GM12878 (cell line): ENCODE measurements around the gene DYNLT5. TPM values are rescaled to one million over a fixed set of nuclear protein-coding genes. Genes with fewer than 3 reads are reported as not detected.

Experiments used
- ATAC-seq: fragments of 200-7000 bp; cut with Tn5 transposase; 3 replicates; pipeline ENCODE4 v1.9.1; 2020; ENCODE audit warnings: mild to moderate bottlenecking, moderate library complexity
- BruUV-seq: library from RNA; stranded (reverse); fragments of 400-500 nt; replicated peaks from 2 replicates; lab custom pipeline; 2021; lab: Mats Ljungman, UMichigan
- CTCF ChIA-PET: fragments of 300-600 bp; sonication (Branson Sonifier 250); formaldehyde crosslinking; extraction: SDS; loops from one replicate; lab custom pipeline; 2021; ENCODE audit warnings: inconsistent platforms; lab: Yijun Ruan, JAX
- POLR2A ChIA-PET: fragments of 350-600 bp; formaldehyde crosslinking; extraction: SDS; loops from one replicate; lab custom pipeline; 2021; ENCODE audit warnings: inconsistent platforms; lab: Charles Lee
- RAD21 ChIA-PET: fragments of 300-600 bp; sonication (Branson Sonifier 250); formaldehyde crosslinking; loops from one replicate; lab custom pipeline; 2023; ENCODE audit warnings: antibody characterized with exemption; ENCODE audit not compliant: unreplicated experiment; lab: Charles Lee
- SMC1A ChIA-PET: fragments of 300-600 bp; sonication (Branson Sonifier 250); formaldehyde crosslinking; loops from one replicate; lab custom pipeline; 2023; ENCODE audit not compliant: unreplicated experiment, uncharacterized antibody; lab: Charles Lee
- DNase-seq: peaks from one replicate; pipeline ENCODE4 v3.0.0-alpha.2; 2011; ENCODE audit warnings: low read depth, low spot score
- FAIRE-seq: peaks from 3 replicates; lab custom pipeline; 2011; peaks lifted over from hg19 to GRCh38; lab: Jason Lieb, UNC
- H2AFZ ChIP-seq: 2 replicates; pipeline ENCODE4 v1.6.0; 2011; ENCODE audit warnings: low read depth, low read length, control low read depth; ENCODE audit not compliant: control insufficient read depth
- H3K27ac ChIP-seq: 2 replicates; pipeline ENCODE4 v1.5.1; 2011; ENCODE audit warnings: control low read depth; ENCODE audit not compliant: control insufficient read depth, insufficient read depth
- H3K27me3 ChIP-seq, 2 experiments: replicated peaks in 1 of 2; 2 replicates each; pipeline versions ENCODE4 v1.6.0 to v1.6.1; 2011; ENCODE audit warnings: low read length in 1 of 2; ENCODE audit not compliant: control insufficient read depth in 2 of 2, insufficient read depth in 2 of 2
- H3K36me3 ChIP-seq, 2 experiments: 2 replicates each; pipeline ENCODE4 v1.5.1; 2011; ENCODE audit warnings: low read length in 1 of 2; ENCODE audit not compliant: control insufficient read depth in 2 of 2, insufficient read depth in 2 of 2
- H3K4me1 ChIP-seq: 2 replicates; pipeline ENCODE4 v1.6.1; 2011; ENCODE audit warnings: mild to moderate bottlenecking, low read length, moderate library complexity, mixed read lengths; ENCODE audit not compliant: control insufficient read depth, insufficient read depth
- H3K4me2 ChIP-seq: 2 replicates; pipeline ENCODE4 v1.6.0; 2011; ENCODE audit warnings: control low read depth; ENCODE audit not compliant: control insufficient read depth, insufficient read depth
- H3K4me3 ChIP-seq: fragments of 200-600 bp; sonication (generic); 2 replicates; pipeline ENCODE4 v1.5.1; 2016
- H3K79me2 ChIP-seq: 2 replicates; pipeline ENCODE4 v1.6.0; 2011; ENCODE audit warnings: low read length; ENCODE audit not compliant: control insufficient read depth, insufficient read depth
- H3K9ac ChIP-seq: 2 replicates; pipeline ENCODE4 v1.8.0; 2011; ENCODE audit warnings: low read length, control low read depth, mixed read lengths; ENCODE audit not compliant: control insufficient read depth, insufficient read depth
- H3K9me3 ChIP-seq: replicated peaks from 3 replicates; pipeline ENCODE4 v1.5.1; 2011; ENCODE audit warnings: mild to moderate bottlenecking, low read length; ENCODE audit not compliant: control insufficient read depth, insufficient read depth
- H4K20me1 ChIP-seq: 2 replicates; pipeline ENCODE4 v1.6.0; 2011; ENCODE audit not compliant: control insufficient read depth, insufficient read depth
- FOXM1 ChIP-seq: IDR thresholded peaks from 2 replicates; pipeline ENCODE4 v1.6.1; 2012; ENCODE audit warnings: low read depth, mild to moderate bottlenecking, inconsistent platforms, low read length, moderate library complexity
- KAT2A ChIP-seq: conservative IDR thresholded peaks from 2 replicates; pipeline ENCODE4 v1.6.1; 2011; ENCODE audit warnings: low read depth, low read length; ENCODE audit not compliant: control insufficient read depth
- NRF1 ChIP-seq: conservative IDR thresholded peaks from 2 replicates; pipeline ENCODE4 v1.6.1; 2011; ENCODE audit warnings: mild to moderate bottlenecking, low read depth, low read length, improper control_type of control experiment
- TARDBP ChIP-seq: IDR thresholded peaks from 2 replicates; pipeline ENCODE4 v1.6.1; 2016; ENCODE audit warnings: borderline replicate concordance
- ZBED1 ChIP-seq: IDR thresholded peaks from 2 replicates; pipeline ENCODE4 v1.6.1; 2016; ENCODE audit warnings: borderline replicate concordance
- ZBTB40 ChIP-seq: fragments of 450-650 bp; IDR thresholded peaks from 2 replicates; pipeline ENCODE4 v1.6.1; 2016; ENCODE audit warnings: mild to moderate bottlenecking, moderate library complexity, borderline replicate concordance
- WGBS: methylation state at CpG from one replicate; pipeline ENCODE4 v1.1.6; 2016; ENCODE audit warnings: low lambda C conversion rate; ENCODE audit not compliant: insufficient replicate concordance, insufficient coverage; ENCODE audit errors: missing lambda C conversion rate; 5-methylcytosine and 5-hydroxymethylcytosine counted together
- in situ Hi-C: fragments of 300-500 bp; cut with MboI; formaldehyde crosslinking; loops from 9 replicates; pipeline ENCODE4 v1.14.3; 2018; ENCODE audit warnings: mixed read lengths
- intact Hi-C: fragments of 100-400 bp; cut with micrococcal nuclease; formaldehyde crosslinking; loops from one replicate; pipeline ENCODE4 v1.14.2; 2022; ENCODE audit not compliant: unreplicated experiment
- polyA plus RNA-seq, 11 experiments: library from polyadenylated mRNA; depleted of rRNA in 4 of 11; unstranded in 6 of 11; stranded (reverse) in 5 of 11; fragments of >200 nt; fragmentation: Nextera tagmentation in 4 of 11; fragmentation: Illumina TruSeq in 1 of 11; extraction: Ambion mirVana in 4 of 11; extraction: Trizol in 1 of 11; gene quantifications; 1 replicate in 1 of 11; 2 replicates in 10 of 11; pipeline versions ENCODE4 v1.2.1 to v1.2.3, GENCODE V29; 2011 to 2016; ENCODE audit warnings: inconsistent platforms in 2 of 11, missing spikeins in 2 of 11, low read depth in 1 of 11
- total RNA-seq, 4 experiments: library from RNA; depleted of rRNA in 3 of 4; stranded (reverse); fragments of >200 nt in 3 of 4; fragmentation: Illumina TruSeq in 1 of 4; extraction: Trizol in 1 of 4; gene quantifications; 2 replicates each; pipeline versions ENCODE4 v1.2.1 to v1.2.3, GENCODE V29; 2013 to 2021

DYNLT5 gene
- total and polyA plus RNA-seq, 10 of the 15 experiments (the other 5 are each of a cell fraction or from before 2014, with no cell fraction given) = not detected

- Histone ChIP-seq H3K9ac (no peak overlapping the region), H2AFZ (no peak overlapping the region), H3K4me3 (no peak overlapping the region), H3K9me3 (no peaks in the 10 kb centered on the region), H3K36me3 (no peaks in the 10 kb centered on the region), H4K20me1 (no peaks in the 10 kb centered on the region), H3K27ac (no peak overlapping the region)
- FAIRE-seq (no peak), DNase-seq (no peak)
- SMC1A ChIA-PET = interaction anchor here (0.8 to 1.4 kb wide), 2 partner anchors 9 to 259 kb away, joined by 3 to 4 read pairs; no protein-coding TSS in a partner anchor
- no TSS peak for BruUV-seq
- WGBS = 48% methylated on average over 2 of the region's 2 CpGs
- POLR2A ChIA-PET = no interaction called here
- CTCF ChIA-PET = interaction anchor here (0.7 to 1.5 kb wide), 4 partner anchors 11 to 234 kb away, joined by 3 to 7 read pairs (median 3); no protein-coding TSS in a partner anchor
- TF ChIP-seq ZBTB40 (no peak), NRF1 (no peak), ZBED1 (no peak), FOXM1 (no peak), KAT2A (no peak), TARDBP (no peak)
- TF ChIP-seq, all 136 proteins: peak for 0
- no peaks in the 10 kb centered on the region for H3K27me3 ChIP-seq
- no peak for ATAC-seq
- in situ Hi-C loops (no loop called here), intact Hi-C loops (loop anchor here (10.0 kb wide), 1 partner anchor 383 kb away; no protein-coding TSS in a partner anchor)
- H3K79me2 ChIP-seq = no peaks in the 10 kb centered on the region
- H3K4me2 ChIP-seq = no peak overlapping the region
- no peaks in the 10 kb centered on the region for H3K4me1 ChIP-seq
- RAD21 ChIA-PET = interaction anchor here (1.1 to 1.6 kb wide), 2 partner anchors 13 to 291 kb away, joined by 3 to 5 read pairs; no protein-coding TSS in a partner anchor
Observed at GRCh38 chr1:66737836-66738235, 14.4 kb upstream of the DYNLT5 start.
